GM21717 (cell line): ENCODE results near the gene CHPF.

ENCODE experiments used
- ATAC-seq: cut with Tn5 transposase; IDR thresholded peaks from one replicate; pipeline ENCODE4 v1.9.1; 2021; ENCODE audit warnings: mild to moderate bottlenecking, moderate library complexity; ENCODE audit not compliant: unreplicated experiment

CHPF gene

DNA sequence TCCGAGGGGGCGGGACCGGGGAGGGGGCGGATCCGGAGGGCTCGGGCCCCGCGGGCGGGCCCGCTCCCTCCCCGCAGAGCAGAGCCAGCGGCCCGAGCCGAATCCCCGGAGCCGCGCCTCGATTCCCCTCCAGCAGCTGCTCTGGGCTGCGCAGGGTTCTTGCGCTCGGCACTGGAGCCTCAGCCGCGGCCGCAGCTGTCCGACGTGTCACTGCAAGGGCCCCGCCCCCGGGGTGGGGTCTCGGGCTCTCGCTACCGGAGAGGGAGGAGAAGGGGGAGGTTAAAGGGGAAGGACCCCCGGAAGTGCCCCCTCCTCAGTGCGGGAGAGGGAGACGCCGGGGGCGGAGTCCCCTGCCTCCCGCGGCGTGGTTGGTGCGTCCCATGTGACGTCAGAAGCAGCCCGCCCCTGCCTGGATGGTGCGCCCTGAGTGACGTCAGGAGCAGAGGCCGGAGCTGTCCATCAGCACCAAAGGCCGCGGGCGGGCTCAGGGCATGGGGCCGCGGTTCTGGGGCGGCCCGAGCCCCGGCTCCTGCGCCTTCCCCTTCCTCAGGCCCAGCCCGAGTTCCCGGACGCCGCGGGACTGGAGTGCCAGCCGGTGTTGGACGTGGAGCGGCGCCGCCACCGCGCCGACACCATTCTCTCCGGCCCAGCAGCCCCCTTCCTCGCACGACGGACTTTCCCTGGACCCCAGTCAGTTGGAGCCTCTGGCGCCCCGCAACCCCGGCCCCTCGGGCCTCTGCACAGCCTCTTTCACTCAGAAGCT lies at the start of gene CHPF, which contains the start of gene TMEM198:
Gene CHPF (minus strand): TSS at position 214 of the 763 bp plus-strand sequence. CDS start 271 bp downstream, outside the sequence.
Gene TMEM198 (plus strand): TSS at position 433 of the 763 bp plus-strand sequence. CDS start 700 bp downstream, outside the sequence.
- peak; percentile 82 for ATAC-seq

- ATAC-seq: no peak
These were observed 49.5 kb upstream of the CHPF start for GRCh38 chr2:219593154-219593553.

DNA sequence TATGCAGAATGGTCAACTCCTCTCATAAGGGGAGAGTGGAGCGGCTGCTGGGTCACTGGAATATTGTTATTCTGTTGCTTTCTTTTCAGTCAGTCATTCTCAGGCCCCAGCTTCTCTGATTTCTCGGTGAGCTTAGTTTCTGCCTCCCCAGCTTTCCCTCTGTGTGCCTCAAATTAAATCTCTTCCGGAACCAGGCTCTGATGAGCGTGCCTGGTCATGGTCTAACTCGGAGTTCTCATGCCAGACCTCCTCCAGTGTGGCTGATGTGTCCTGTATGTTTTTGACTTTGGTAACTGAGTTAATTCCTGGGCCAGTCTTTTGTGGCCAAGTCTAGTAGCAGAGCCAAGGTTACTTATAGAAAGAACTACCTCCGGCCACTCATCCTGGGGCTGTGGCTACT lies 49.1 kb upstream of the CHPF start:
- no peak for ATAC-seq

DNA sequence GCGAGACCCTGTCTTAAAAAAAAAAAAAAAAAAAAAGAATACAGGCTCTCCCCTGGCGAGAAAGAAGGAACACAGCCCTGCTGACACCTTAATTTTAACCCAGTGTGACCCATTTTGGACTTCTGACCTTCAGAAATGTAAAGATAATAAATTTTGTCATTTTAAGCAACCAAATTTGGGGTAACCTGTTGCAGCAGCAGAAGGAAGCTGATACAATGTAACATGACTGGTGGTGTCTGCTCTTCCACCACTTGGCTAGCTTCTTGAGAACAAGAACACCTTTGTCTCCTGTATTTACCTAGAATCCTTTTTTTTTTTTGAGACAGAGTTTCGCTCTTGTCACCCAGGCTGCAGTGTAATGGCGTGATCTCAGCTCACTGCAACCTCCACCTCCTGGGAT lies 47.5 kb upstream of the CHPF start:
- ATAC-seq: no peak

DNA sequence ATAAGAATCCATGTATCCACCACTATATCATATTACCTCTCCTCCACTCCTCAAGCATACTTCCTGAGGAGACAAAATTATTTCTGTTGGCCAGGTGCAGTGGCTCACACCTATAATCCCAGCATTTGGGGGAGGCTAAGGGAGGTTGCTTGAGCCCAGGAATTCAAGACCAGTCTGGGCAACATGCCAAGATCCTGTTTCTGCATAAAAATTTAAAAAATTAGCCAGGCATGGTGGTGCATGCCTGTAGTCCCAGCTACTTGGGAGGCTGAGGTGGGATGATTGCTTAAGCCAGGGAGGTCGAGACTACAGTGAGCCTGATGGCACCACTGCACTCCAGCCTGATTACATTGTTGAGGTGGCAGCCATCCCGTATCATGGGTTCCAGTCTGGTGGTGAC lies 37.7 kb upstream of the CHPF start:
- ATAC-seq: no peak

- no peak for ATAC-seq
These were observed 35.4 kb upstream of the CHPF start for GRCh38 chr2:219578811-219579613.

GRCh38 chr2:219576505-219577388 lies 33.1 kb upstream of the CHPF start:
- no peak for ATAC-seq

- ATAC-seq: no peak
These were observed 32.2 kb upstream of the CHPF start for GRCh38 chr2:219575566-219576504.

- no peak for ATAC-seq
These were observed 31.1 kb upstream of the CHPF start for GRCh38 chr2:219574484-219575311.

DNA sequence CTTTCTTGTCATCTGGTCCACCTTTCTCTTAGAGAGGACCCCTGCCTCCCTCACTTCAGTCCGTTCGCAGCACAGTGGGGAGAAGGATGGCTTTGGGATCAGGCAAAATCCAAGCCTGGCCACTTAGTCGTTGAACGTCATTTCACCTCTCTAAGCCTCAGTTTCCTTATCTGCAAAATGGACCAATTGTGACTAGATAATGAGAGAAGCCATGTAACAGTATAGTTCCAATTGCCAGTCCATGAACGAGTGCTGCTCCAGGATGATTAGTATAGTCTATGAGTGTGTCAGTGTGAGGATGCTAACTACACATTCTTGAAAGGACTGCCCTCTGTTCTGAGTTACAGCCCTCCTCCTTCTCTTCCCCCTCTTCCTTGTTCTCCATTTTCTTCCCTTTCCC lies 29.6 kb upstream of the CHPF start:
- no peak for ATAC-seq

DNA sequence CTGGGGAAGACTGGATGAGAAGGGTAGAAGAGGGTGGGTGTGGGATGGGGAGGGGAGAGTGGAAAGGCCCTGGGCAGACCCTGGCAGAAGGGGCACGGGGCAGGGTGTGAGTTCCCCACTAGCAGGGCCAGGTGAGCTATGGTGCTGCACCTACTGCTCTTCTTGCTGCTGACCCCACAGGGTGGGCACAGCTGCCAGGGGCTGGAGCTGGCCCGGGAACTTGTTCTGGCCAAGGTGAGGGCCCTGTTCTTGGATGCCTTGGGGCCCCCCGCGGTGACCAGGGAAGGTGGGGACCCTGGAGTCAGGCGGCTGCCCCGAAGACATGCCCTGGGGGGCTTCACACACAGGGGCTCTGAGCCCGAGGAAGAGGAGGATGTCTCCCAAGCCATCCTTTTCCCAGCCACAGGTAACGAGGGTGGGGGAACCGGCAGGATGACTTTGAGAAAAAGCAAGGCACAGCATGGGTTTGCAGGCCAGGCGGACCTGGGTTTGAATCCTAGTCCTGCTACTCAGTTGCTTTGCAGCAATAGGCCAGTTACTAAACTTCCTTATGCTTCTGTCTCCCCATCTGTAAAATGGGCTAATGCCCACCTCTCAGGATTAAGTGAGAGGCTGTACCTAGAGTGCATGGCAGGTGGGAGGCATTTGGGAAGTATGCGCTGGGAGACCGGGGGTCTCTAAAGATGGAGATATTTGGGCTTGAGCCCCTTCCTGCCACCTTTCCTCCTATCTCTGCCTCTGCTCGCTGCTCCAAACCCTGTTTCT lies 28.8 kb upstream of the CHPF start, which contains the start of gene INHA:
Gene INHA (plus strand): TSS at position 74 of the 765 bp plus-strand sequence. CDS start 65 bp downstream, at position 139.
- no peak for ATAC-seq

DNA sequence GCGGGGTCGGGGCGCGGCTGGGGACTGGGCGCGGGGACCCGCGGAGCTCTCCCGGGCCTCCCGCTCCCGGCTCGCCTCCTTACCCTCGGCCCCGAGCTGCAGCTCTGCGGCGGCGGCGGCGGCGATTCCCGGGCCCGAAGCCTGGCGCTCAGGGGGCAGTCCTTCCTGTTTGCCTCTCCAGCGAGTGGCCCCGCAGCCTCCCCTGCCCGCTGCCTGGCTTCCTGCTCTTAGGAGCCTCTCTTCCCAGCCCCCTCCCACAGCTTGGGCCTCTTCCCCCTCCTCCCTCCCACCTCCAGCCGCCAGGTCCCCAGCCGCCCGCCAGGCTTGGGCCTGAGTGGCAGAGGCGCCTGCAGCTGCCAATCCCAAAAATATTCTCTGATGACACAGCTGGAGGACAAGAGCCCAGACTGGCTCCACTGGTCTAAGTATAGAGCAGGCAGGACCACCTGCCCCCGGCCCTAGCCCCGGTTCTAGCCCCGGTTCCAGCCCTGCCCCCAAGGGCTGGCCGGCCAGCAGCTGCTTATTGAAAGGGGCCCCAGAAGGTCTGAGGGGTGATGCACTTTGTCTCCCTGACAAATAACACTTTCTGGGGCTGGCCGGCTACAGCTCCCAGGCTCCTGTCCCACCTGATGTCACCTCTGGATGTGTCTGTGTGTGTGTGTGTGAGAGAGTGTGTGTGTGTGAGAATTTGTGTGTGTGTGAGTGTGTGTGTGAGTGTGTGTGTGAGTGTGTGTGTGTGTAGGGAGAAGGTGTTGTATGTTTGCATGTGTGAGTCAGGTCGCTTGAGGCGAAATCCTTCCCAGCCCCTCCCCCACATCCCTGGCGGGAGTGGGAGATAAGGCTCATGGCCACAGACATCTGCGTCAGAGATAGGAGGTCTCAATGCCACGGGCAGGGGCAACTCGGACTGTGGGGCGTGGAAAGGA lies 28.0 kb upstream of the CHPF start, which contains the start of gene OBSL1:
Gene OBSL1 (minus strand): TSS at position 229 of the 926 bp plus-strand sequence. CDS start 307 bp downstream, outside the sequence.
- ATAC-seq: no peak

GRCh38 chr2:219570924-219571310 lies 27.3 kb upstream of the CHPF start:
- no peak for ATAC-seq

DNA sequence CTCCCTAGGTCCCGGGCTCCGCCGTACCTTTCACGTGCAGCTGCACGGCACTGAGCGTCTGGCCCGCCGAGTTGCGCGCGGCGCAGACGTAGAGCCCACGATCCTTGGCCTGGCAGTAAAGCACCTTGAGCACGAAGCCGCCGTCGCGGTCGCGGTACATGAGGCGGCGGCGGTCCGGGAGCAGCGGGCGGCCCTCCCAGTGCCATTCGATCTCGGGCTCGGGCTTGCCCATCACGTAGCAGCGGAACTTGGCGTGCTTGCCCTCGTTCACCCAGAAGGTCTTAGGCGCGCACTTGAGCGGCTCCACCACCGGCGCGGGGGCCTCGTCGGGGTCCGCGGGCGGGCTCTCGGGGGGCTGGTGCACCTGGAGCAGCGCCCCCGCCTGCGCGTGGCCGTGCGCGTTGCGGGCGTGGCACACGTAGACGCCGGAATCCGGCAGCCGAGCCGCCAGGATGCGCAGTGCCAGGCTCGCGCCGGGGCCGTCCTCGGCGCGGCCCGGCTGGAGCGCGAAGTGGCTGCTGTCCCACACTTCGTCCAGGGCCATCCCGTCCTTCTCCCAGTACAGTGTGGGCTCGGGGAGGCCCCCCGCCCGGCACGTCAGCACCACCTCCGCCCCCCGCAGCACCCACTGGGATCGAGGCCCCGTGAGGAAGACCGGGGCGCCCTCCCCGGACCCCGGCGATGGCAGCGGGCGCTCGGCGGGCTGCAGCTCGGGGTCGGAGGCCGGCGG lies 26.8 kb upstream of the CHPF start:
- no peak for ATAC-seq

DNA sequence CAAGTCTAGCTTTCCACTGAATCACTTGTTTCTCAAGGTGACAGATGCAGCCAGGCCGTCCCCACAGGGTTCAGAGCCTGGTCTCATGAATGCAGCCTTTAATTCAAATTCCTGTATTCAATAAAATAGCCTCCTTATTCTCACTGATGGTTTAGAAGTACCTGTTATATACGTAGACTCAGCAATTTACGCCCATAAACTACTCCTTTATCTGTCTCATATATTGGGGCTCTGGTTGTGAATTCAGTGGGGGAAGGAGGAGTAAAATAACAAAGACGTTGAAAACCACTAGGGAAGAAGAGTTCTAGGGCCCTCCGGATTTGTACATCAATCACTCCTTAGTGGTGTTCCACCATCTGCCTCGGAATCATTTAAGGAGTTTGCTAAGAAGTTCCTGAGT lies 26.0 kb upstream of the CHPF start:
- ATAC-seq: no peak

DNA sequence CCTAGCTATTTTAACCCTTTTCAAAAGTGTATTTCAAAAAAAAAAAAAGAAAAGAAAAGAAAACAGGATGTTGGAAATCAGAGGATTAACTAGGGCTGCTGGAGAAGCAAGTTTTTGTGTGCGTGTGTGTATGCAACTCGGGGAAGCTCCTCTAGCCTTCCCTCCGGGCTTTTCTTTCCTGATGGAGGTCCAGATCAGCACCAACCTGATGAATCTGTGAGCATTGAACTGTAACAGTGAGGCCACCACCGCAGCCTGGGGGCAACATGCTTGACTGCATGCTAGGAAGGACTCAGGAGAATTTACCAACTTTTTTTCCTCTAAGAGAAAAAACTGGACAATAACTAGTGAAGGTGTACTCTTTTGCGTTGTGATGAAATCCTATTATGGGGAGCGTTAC lies 25.4 kb upstream of the CHPF start:
- no peak for ATAC-seq
